ENCODE results near the gene JPH2. TPM values are rescaled to one million over a fixed set of nuclear protein-coding genes. Genes with fewer than 3 reads are reported as not detected.
A peak's percentile ranks its signal among the peaks of the same experiment; 100 is the strongest.
"Not testable (repeated sequence)": the region's sequence is repeated elsewhere in the genome, so short reads cannot be mapped to it uniquely, and the experiment has no call there.

The JPH2 gene
- 24.4 and 31.8 TPM in 2 replicates for total RNA-seq (2014; rRNA removed)
- 32.9 TPM for polyA plus RNA-seq (2012)

DNA sequence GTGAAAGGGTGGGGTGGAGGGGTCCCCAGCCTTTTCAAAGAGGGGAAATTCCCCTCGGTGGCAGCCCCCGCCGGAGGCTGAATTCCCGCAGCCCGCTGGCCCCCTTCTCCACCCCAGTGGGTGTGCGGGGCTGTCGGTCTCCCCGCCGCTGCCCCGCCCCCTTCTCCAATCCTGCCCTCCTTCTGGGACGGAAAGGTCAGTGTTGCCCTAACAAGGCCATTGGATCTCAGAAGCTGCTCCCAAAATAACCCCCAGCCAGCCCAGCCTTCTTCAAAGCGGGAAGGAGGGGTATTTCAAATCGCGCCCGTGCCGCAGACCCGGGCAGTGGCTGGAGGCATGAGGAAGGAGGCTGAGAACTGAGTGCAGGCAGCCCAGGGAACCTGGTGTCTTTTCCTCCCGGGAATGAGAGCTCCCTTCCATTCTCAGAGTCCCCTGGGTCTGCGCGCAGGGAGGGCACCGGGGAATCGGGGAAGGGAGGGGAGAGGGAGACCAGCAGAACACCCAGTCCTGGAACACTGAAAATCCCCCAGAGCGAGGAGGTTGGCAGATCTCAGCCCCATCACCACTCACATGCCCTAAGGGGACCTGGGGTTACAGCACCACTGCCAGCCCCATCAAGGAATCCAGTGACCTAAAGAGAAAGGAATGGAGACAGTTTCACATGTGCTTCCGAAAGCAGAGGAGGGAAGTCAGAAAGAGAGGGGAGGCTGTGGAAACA is at the start of gene JPH2:
JPH2 (minus strand) TSS at position 135 of the 718 bp plus-strand sequence. CDS start 483 bp downstream, outside the sequence.
- DNase-seq (ENCODE audit: low read depth): peak; percentile 86

DNA sequence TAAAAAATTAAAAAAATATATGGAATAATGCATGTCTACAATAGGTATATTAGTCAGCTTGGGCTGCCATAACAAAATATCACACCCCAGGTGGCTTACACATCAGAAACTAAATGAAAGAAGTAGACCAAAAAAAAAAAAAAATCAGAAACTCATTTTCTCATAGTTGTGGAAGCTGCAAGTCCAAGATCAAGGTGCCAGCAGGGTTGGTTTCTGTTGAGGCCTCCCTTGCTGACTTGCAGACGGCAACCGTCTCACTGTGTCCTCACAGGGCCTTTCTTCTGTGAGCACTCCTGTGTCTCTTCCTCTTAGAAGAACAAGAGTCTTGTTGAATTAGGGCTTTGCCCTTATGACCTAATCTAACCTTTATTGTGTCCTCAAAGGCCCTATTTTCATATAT is 48.7 kb upstream of the JPH2 start:
- DNase-seq (ENCODE audit: low read depth): no peak

DNA sequence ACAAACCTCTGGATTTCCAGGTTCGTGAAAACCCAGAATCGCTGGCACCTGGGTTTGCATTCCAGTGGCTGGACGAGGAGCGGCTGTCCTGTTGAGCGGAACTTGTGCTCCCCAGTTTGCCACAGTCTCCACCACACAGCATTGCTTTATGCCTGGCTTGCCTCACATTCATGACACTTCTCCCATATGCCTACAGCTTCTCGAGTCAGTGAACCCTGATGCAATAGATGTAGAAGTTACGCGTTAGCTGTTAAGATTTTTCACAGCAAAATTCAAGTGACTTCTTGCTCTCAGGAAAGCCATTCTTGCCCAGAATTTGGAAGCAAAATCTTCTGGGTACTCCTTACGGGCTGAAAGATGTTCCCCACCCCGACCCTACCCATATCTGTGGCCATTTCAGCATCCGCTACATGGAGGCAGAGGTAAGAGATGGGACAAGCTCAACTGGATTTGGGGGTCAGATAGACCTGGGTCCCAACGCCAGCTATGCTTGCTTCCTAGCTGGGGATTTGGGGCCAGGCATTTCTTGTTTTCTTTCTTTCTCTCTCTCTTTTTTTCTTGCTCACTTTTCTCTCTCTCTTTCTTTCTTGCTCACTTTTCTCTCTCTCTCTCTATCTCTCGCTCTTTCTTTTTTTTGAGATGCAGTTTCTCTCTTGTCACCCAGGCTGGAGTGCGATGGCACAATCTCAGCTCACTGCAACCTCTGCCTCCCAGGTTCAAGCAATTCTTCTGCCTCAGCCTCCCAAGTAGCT is 47.8 kb upstream of the JPH2 start:
- no peak for DNase-seq (ENCODE audit: low read depth)

DNA sequence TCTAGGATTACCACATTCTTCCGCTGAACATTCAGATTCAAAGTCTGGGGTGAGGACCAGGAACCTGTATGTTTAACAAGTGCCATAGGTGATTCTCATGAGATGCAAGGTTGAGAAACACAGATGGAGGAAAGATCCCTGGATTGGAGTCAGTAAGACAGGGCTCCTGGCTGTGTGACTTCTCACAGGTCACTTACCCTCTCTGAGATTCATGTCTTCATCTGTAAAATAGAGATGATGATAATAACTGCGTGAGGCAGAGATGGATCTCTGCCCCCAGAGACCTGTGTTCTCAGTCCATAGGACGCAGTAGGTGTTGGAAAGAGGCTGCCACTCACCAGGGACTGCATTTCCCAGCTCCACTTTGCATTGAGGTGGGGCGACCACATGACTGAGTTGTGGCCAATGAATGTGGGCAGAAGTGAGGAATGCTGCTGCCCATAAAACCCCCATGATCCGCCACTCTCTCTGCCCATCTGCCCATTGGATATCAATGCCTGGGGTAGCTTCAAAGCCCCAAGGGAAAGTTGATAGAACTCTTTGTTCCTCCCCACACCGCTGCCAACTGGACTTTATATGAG is 46.5 kb upstream of the JPH2 start:
- DNase-seq (ENCODE audit: low read depth): no peak

DNA sequence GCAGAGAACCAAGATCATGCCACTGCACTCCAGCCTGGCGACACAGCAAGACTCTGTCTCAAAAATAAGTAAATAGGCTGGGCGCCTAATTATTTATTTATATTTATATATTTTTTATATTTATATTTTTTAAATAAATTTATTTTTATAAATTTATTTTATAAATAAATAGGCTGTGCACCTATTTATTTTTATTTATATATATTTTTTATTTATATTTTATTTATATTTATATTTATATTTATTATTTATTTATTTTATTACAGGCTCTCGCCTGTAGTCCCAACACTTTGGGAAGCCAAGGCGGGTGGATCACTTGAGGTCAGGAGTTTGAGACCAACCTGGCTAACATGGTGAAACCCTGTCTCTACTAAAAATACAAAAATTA is 45.5 kb upstream of the JPH2 start:
- not testable (repeated sequence) for DNase-seq (ENCODE audit: low read depth)

DNA sequence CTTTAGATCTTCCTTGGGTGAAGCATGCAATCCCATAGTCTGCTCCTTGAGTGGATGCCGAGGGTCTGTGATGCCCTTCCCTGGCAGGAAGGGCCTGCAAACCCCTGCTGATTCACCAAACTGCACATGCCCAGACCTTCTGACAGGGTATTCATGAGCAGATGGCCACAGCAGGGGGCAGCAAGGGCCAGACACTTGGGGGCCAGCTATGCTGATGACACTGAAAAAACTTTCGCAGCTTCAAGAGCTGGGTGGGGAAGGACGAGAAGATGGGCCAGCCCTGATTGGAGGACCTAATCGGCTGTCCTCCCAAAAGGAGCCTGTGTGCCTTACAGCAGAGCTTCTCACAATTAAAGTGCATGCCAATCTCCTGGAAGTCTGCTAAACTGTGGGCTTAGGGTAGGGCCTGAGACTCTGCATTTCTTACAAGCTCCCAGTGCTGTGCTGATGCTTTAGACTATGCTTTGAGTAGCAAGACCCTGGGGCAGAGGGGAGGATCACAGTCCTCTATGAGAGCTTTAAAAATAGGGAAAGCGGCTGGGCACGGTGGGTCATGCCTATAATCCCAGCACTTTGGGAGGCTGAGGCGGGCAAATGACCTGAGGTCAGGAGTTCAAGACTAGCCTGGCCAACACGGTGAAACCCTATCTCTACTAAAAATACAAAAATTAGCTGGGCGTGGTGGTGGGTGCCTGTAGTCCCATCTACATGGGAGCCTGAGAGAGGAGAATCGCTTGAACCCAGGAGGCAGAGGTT is 44.9 kb upstream of the JPH2 start:
- no peak for DNase-seq (ENCODE audit: low read depth)

DNA sequence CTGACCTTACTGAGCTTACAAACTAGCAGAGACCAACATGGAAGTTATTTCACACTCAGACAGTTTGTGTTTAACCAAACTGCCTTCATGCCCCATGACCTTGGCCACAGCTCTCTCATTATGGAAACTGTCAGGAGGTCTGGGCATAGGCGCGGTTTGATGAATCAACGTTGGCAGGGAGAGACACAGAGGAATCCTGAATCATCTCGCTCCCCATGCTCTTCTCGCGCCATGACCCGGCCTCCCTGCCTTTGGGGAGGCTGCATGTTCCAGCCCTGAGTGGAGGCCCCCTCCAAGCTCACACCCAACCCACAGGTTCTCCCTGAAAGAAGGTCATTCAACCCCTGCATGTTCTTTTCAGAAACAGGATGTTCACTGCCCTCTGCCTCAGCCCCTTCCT is 44.2 kb upstream of the JPH2 start:
- DNase-seq (ENCODE audit: low read depth): peak; percentile 51

DNA sequence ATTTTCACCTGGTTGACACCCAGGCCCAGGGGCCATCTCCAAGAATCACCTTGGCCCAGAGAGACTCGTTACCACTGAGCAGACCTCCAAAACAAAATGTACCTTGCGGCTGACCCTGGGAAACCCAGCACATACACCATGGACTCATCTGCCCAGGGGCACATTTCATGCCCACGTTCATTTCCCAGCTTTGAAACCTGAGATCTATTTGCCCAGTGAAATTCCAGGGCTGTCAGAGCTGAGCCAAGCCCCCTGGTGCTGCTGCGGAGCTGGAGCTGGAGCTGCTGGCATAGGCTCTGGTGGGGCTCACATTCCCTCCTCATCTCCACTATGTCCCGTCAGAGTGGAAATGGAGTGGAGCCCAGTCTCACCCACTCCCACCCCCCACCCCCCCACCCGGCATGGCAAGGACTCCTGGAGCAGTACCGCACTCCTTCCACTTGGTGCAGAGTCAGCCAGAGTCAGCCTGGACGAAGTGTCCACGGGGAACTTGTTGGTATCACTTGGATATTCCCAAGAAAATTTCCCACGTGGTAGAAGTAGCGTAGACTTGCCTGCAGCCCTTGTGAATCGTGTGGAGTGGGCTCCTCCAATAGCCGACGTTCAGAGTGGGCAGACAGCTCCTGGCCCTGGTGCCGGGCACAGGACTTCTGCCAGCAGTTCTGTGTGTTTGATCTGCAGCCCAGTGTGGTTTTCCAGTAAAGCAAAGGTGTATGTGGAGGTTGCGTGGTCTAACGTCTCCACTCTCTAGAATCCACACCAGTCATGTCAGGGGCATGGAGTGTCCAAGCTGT is 41.7 kb upstream of the JPH2 start:
- no peak for DNase-seq (ENCODE audit: low read depth)

DNA sequence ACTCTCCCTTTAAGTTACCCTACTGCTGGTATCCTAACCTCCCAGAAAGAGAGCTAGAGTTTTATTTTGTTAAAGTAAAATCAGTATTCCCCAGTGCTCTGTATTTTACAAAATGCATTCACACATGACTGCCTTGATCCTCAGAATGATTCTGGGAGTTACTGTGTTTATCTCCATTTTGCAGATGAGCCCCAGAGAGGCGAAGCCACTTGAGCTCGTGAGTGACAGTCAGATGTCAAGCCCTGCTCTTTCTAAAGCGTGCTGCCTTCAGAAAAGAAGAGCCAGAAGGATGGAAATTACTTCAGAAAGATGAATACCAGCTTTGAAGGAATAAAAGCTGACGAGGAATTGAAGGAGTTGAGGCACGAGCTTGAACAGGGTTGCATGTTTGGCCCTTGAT is 37.6 kb upstream of the JPH2 start:
- DNase-seq (ENCODE audit: low read depth): no peak

DNA sequence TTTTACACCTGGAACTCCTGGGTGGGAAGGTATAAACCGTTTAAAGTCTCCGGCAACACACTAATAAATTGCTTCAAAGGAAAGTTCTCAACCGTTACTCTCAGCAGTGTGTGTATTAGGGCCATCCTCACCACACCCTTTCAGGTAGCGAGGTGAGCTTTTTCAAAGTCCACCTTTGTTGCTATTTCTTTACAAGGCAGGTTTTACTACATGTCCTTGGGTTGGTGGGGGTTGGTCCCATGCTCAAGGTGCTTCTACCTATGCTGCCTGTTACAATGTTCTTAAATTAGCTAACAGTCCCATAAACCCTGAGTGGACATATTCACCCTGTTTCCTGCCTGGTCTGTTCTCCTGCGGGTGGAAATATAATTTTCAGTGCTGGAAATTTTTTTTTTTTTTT is 36.7 kb upstream of the JPH2 start:
- DNase-seq (ENCODE audit: low read depth): no peak

DNA sequence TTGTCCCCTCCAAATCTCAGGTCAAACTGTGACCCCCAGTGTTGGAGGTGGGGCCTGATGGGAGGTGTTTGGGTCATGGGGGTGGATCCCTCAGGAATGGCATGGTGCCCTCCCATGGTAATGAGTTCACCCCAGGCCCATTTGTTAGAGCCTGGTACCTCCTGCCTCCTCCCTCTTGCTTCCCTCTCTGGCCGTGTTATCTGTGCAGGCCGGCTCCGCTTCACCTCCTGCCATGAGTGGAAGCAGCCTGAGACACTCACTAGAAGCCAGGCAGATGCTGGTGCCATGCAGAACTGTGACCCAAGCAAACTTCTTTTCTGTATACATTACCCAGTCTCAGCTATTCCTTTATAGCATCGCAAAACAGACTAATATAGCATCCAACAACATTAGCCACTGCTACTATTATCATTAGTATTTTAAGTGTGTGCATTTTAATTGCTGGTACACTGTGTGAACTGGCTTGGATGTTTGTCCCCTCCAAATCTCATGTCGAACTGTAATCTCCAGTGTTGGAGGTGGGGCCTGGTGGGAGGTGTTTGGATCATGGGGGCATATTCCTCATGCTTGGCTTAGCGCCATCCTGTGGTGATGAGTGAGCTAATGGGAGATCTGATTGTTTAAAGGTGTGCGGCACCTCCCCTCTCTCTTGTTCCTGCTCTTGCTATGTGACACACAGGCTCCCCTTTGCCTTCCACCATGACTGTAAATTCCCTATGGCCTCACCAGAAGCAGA is 35.8 kb upstream of the JPH2 start:
- no peak for DNase-seq (ENCODE audit: low read depth)

DNA sequence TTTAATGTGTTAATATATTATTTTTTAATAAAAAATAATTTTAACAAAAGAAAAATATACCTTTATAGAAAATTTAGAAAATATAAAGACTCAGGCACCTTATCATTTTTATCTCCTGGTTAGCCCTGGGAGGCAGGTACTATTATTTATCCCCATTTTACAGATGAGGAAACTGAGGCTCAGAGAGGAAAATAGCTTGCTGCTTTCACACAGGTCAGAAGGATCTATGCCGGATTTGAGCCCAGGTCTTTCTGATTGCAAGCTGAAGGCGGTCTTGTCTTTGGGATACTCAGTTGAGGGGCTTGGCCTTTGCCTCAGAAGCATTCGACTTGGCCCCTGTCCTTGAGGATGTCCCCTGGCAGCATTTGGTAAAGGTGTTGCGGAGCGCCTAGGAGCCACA is 35.0 kb upstream of the JPH2 start:
- no peak for DNase-seq (ENCODE audit: low read depth)

DNA sequence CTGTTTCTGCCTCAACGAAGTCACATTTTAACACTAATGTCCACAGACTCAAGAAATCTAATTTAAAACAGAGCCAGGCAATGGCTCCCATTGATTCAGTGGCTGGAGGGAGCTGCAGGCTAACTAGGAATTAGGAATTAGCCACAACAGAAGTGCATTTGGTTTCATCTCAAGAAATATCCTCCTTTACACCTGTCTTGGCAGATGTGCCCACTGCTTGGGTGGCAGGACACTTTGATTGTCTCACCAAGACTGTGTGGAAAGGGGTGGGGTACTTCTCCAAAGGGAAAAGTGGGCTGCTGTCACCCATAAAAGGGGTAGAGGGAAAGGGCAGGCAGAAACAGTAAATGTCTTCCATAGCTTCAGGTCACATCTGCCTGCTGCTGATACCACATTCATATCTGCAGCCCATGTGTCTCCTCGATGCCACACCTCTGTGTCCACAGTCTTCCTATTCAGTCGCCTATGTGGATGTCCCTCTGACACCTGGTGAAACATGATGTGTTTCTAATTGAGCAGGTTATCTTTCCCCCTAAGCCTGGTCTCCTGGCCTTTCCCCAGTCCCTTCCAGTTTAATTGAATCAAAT is 34.5 kb upstream of the JPH2 start:
- DNase-seq (ENCODE audit: low read depth): no peak

DNA sequence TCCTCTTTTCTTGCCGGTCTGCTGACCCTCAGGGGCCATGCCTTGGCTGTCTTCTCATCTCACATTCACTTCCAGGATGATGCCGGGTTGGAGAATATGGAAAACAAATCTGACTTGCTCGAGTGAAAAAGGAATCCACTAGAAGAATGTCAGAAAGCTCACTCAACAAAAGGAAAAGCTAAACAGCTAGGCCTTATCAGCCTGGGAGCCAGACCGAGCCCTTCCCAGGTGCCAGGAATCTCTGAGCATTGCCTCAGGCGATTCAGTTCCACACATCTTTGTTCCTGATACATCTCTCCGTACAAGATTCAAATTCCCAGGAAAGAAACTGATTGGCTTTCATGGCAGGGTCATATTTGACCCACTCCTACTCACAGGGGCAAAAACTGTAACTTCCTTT is 32.8 kb upstream of the JPH2 start:
- no peak for DNase-seq (ENCODE audit: low read depth)

DNA sequence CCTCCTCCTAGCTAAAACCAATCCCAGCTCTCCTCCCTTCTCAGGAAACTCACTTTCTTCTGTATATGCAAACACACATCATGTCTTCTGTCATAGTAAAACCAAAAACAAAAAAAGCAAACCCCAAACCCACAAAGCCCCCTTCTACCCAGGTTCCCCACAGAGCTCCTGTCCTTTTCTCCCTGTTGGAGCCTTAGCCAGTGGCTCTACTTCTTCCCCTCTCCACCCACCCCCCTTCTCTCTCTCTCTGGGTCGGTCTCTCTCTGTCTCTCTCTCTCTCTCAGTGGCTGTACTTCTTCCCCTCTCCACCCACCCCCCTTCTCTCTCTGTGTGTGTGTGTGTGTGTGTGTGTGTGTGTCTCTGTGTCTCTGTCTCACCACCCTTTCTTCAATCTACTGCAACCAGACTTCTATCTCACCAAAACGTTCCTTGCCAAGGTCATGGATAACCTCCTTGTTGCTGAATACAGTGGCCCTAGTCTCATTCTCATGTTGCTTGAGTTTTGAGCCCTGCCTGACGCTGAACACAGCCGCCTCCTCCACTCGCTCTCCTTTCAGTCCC is 32.3 kb upstream of the JPH2 start:
- DNase-seq (ENCODE audit: low read depth): no peak

DNA sequence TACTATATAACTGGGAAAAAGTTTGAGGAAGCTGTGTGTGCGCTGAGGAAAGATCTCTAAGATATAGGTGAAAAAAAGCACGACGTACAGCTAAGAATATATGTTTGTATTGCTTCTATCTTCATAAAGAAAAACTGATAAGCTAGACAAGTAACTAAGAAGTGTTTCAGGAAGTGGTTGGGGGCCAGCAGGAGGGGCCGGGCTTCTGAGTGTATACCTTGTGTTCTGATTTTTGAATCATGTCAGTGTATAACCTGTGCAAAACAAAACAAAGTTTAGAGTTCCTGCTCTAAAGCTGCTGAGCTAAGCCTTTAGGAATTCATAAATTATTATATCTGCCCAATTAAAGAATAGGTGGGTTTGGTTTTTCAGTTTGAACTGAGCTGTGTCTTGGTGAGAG is 31.5 kb upstream of the JPH2 start:
- no peak for DNase-seq (ENCODE audit: low read depth)

DNA sequence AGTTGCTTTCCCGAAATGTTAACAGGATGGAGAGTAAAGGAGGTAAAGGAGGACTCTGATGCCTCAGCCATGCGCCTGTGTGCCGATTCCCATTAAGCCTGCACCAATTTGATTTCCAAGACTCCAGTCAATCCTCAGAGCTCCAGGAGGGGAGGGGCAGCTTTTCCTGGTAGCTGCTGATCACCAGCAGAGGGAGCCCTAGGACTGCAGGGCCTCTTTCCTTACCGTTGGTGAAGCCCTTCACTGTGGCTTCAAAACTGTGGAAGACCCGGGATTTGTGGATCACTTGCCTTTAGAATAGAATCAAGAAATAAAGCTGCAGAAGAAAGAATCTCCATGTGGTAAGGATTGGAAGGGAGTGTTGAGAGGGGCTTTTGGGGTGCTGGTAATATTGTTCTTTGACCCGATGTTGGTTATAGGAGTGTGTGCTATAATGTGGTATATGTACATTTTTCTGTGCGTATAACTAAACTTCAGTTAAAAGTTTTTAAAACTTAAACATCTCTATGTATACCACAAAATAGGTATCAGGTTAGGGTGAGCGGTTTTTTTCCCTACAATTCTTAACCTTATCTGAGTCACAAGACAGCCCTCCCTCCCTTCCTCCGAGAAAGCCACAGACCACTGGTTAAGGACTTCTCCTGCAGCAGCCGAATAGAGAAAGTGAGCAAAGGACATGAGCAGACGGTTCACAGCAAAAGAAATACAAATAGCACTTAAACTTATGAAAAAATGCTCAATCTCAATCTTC is 30.5 kb upstream of the JPH2 start:
- peak; percentile 65 for DNase-seq (ENCODE audit: low read depth)

DNA sequence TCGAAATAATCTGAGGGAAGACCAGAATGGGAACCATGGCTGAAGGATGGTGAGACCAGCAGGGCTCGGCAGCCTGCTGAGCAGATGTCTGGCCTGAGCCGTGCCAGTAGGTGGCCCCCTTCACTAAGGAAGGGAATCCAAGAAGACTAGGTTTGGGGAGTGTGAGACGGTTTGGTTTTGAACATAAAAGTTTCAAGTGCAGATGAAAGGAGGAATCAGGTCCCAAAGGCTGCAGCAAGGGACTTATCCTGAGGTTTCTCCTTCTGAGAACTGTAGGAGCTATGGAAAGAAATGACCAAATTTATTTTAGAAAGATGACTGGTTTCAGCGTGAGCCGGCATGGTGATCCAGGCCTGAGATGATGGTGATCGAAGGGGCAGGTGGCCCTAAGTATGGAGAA is 28.1 kb upstream of the JPH2 start:
- peak; percentile 62 for DNase-seq (ENCODE audit: low read depth)

DNA sequence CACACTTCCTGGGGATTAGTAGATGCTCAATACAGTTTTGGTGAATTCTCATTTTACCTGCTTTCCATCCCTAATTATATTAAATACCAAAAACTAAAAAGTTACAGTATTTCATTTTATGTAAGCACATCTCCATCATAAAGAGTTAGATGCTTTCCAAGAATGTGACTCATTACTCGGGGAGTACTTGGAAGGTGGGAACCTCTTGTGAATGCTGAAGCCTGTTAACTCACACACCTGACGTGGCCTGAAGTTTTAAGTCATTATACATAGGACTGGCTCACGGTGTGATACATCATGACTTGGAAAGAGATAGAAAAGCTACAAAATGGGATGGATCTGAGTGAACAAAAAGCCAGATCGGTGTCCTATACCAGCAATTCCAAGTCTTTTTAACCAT is 25.8 kb upstream of the JPH2 start:
- no peak for DNase-seq (ENCODE audit: low read depth)

All from LHCN-M2 (cell line).